Peyer's patch (tissue), 4 donors: ENCODE results near the gene ARF1. TPM values are rescaled to one million over a fixed set of nuclear protein-coding genes. Genes with fewer than 3 reads are reported as not detected.
A peak's percentile ranks its signal among the peaks of the same experiment; 100 is the strongest.

Source experiments
- DNase-seq, 3 donors: peaks; one replicate each; pipeline ENCODE4 v3.0.0-alpha.2; 2017 to 2019
- H3K27ac ChIP-seq, 4 donors: fragments of 200-600 bp; sonication (generic); one replicate each; pipeline ENCODE4 v1.5.1; 2016 to 2019
- H3K27me3 ChIP-seq, 2 donors: fragments of 200-600 bp; sonication (generic); one replicate each; pipeline ENCODE4 v1.5.1; 2019
- H3K36me3 ChIP-seq, 3 donors: fragments of 200-600 bp; sonication (generic); one replicate each; pipeline ENCODE4 v1.5.1; 2016 to 2019
- H3K4me1 ChIP-seq, 4 donors: fragments of 200-600 bp; sonication (generic); one replicate each; pipeline ENCODE4 v1.5.1; 2016 to 2019
- H3K4me3 ChIP-seq, 4 donors: fragments of 200-600 bp; sonication (generic); 1 replicate in 3 of 4; 2 replicates in 1 of 4; pipeline ENCODE4 v1.5.1; 2016 to 2019; ENCODE audit warnings: mild to moderate bottlenecking in 1 of 4
- H3K9me3 ChIP-seq, 4 donors: fragments of 200-600 bp; sonication (generic); one replicate each; pipeline ENCODE4 v1.5.1; 2016 to 2019; ENCODE audit warnings: mild to moderate bottlenecking in 1 of 4
- POLR2A ChIP-seq, 2 donors: fragments of 450-650 bp; IDR thresholded peaks; one replicate each; pipeline ENCODE4 v1.5.1; 2017; ENCODE audit warnings: antibody characterized with exemption in 2 of 2, mild to moderate bottlenecking in 2 of 2, moderate library complexity in 2 of 2
- total RNA-seq, 4 donors: library from RNA; depleted of rRNA; stranded (reverse); fragments of >200 nt; gene quantifications; one replicate each; pipeline ENCODE4 v1.1.0, GENCODE V29; 2016
- TF ChIP-seq, protein P1 (sequence below), 6 experiments: fragments of 450-650 bp in 4 of 6; fragments of 200-600 bp in 2 of 6; sonication (generic) in 1 of 6; IDR thresholded peaks; one replicate each; pipeline ENCODE4 v1.5.1; 2017 to 2019; ENCODE audit warnings: antibody characterized with exemption in 6 of 6, mild to moderate bottlenecking in 3 of 6, moderate library complexity in 1 of 6

ARF1 gene
- total RNA-seq, 4 donors from 2014 or later, result 243 to 434 (median 392) TPM

DNA sequence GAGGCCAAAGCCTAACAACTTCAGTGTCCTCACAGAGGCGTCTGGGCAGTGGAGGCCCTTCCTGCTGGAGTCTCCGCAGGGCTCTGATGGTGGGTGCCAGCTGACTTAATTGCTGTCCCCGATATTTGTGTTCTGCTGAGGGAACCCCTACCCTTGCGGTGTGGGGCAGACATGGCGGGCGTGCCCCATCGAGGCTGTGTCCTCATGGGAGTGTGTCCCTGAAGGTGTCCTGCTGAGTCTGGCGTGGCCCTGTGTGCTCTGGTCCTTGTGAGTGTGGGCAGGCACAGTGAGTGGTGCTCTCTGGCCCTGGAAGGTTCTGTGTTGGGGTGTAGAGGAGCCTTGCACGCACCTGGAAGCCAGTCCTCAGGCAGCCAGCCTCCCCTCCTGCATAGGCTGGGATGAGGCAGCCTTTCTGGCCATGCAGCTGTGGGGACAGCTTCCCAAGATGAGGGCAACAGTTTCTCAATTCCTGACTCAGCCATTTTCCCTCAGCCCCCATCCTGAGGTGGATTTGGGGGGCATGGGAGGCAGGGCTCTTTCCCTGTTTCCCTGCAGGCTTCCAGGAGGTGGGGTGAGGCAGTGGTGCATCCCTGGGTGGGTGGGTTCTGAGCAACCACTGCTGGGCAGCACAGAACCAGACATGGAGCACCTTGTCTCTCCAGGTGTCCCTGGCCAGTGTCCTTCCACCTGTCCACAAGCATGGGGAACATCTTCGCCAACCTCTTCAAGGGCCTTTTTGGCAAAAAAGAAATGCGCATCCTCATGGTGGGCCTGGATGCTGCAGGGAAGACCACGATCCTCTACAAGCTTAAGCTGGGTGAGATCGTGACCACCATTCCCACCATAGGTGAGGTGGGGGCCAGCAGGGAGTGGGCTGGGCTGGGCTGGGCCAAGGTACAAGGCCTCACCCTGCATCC is 14.2 kb downstream of the ARF1 start:
- DNase-seq, result peak in 2 of 3 donors; percentile 33 to 41
- Histone ChIP-seq H3K4me3 (no peak overlapping the region), H3K36me3 (peaks cover 0 to 58% (median 0%) of the 10 kb centered on the region in 3 donors), H3K27me3 (no peaks in the 10 kb centered on the region), H3K27ac (no peak overlapping the region), H3K4me1 (peaks cover 0 to 33% (median 2%) of the 10 kb centered on the region in 4 donors), H3K9me3 (no peaks in the 10 kb centered on the region)
- TF ChIP-seq POLR2A (IDR thresholded peaks at IDR 0.05), result no peak
- TF ChIP-seq, protein P1, sequence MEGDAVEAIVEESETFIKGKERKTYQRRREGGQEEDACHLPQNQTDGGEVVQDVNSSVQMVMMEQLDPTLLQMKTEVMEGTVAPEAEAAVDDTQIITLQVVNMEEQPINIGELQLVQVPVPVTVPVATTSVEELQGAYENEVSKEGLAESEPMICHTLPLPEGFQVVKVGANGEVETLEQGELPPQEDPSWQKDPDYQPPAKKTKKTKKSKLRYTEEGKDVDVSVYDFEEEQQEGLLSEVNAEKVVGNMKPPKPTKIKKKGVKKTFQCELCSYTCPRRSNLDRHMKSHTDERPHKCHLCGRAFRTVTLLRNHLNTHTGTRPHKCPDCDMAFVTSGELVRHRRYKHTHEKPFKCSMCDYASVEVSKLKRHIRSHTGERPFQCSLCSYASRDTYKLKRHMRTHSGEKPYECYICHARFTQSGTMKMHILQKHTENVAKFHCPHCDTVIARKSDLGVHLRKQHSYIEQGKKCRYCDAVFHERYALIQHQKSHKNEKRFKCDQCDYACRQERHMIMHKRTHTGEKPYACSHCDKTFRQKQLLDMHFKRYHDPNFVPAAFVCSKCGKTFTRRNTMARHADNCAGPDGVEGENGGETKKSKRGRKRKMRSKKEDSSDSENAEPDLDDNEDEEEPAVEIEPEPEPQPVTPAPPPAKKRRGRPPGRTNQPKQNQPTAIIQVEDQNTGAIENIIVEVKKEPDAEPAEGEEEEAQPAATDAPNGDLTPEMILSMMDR (IDR thresholded peaks at IDR 0.05), result no peak

DNA sequence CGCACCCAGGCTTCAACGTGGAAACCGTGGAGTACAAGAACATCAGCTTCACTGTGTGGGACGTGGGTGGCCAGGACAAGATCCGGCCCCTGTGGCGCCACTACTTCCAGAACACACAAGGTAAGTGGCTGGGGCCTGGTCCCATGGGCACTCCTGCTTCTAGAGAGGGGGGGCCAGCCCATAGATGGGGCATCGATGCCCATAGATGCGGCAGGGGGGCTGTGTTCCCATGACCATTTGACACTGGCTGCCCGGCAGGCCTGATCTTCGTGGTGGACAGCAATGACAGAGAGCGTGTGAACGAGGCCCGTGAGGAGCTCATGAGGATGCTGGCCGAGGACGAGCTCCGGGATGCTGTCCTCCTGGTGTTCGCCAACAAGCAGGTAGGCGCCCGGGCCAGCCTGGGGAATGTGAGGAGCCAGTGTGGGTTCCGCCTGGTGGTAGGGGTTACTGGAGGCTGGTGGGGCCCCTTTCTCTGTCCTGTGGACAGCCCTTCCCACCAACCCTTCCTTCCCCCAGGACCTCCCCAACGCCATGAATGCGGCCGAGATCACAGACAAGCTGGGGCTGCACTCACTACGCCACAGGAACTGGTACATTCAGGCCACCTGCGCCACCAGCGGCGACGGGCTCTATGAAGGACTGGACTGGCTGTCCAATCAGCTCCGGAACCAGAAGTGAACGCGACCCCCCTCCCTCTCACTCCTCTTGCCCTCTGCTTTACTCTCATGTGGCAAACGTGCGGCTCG is 15.0 kb downstream of the ARF1 start:
- Histone ChIP-seq H3K4me1 (peaks cover 4 to 32% (median 6%) of the 10 kb centered on the region in 4 donors), H3K27ac (no peak overlapping the region), H3K36me3 (peaks cover 0 to 56% (median 0%) of the 10 kb centered on the region in 3 donors), H3K27me3 (no peaks in the 10 kb centered on the region), H3K4me3 (no peak overlapping the region), H3K9me3 (no peaks in the 10 kb centered on the region)
- TF ChIP-seq POLR2A (IDR thresholded peaks at IDR 0.05), result no peak
- TF ChIP-seq, protein P1 (IDR thresholded peaks at IDR 0.05), result no peak
- peak in 1 of 3 donors; percentile 48 for DNase-seq

DNA sequence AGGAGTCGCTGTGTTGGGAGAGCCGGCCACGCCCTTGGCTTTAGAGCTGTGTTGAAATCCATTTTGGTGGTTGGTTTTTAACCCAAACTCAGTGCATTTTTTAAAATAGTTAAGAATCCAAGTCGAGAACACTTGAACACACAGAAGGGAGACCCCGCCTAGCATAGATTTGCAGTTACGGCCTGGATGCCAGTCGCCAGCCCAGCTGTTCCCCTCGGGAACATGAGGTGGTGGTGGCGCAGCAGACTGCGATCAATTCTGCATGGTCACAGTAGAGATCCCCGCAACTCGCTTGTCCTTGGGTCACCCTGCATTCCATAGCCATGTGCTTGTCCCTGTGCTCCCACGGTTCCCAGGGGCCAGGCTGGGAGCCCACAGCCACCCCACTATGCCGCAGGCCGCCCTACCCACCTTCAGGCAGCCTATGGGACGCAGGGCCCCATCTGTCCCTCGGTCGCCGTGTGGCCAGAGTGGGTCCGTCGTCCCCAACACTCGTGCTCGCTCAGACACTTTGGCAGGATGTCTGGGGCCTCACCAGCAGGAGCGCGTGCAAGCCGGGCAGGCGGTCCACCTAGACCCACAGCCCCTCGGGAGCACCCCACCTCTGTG is 15.9 kb downstream of the ARF1 start:
- no peak for TF ChIP-seq POLR2A (IDR thresholded peaks at IDR 0.05)
- TF ChIP-seq, protein P1 (IDR thresholded peaks at IDR 0.05), result no peak
- DNase-seq, result peak in 1 of 3 donors; percentile 40
- H3K9me3 ChIP-seq, result no peaks in the 10 kb centered on the region
- no peak overlapping the region for H3K4me3 ChIP-seq
- no peak overlapping the region for H3K27ac ChIP-seq
- peaks cover 0 to 48% (median 0%) of the 10 kb centered on the region in 3 donors for H3K36me3 ChIP-seq
- peaks cover 4 to 30% (median 7%) of the 10 kb centered on the region in 4 donors for H3K4me1 ChIP-seq
- no peaks in the 10 kb centered on the region for H3K27me3 ChIP-seq

DNA sequence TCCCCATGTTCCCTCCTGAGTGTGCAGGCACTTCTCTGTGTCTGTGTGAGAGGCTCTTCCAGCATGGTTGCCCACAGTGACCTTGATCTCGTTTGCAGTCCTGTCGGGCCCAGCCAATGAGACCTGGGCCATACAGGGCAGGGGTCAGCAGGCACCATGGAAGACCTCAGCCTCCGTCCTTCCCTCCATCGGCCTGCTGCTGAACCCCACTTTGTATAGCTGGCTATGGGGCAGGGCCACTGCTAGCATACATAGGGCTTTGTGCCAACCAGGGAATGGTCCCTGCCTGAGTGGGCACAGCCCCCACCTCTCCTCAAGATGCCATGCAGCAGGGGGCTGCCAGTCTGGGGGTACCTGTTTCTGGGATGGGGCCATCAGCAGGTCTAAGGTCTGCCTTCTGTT is 16.8 kb downstream of the ARF1 start:
- no peak for DNase-seq
- no peak overlapping the region for H3K4me3 ChIP-seq
- TF ChIP-seq, protein P1 (IDR thresholded peaks at IDR 0.05), result no peak
- TF ChIP-seq POLR2A (IDR thresholded peaks at IDR 0.05), result no peak
- no peak overlapping the region for H3K27ac ChIP-seq
- no peaks in the 10 kb centered on the region for H3K27me3 ChIP-seq
- H3K9me3 ChIP-seq, result no peaks in the 10 kb centered on the region
- peaks cover 0 to 48% (median 0%) of the 10 kb centered on the region in 3 donors for H3K36me3 ChIP-seq
- H3K4me1 ChIP-seq, result peaks cover 4 to 38% (median 8%) of the 10 kb centered on the region in 4 donors
